Thyroid gland (tissue), 4 donors: ENCODE measurements around the gene TCF7. TPM values are rescaled to one million over a fixed set of nuclear protein-coding genes. Genes with fewer than 3 reads are reported as not detected.

Source experiments
- DNase-seq, 2 donors: peaks; one replicate each; pipeline ENCODE4 v3.0.0-alpha.2; 2019
- H3K27ac ChIP-seq, 3 donors: fragments of 200-600 bp; sonication (generic); 1 replicate in 2 of 3; 2 replicates in 1 of 3; pipeline ENCODE4 v1.5.1; 2016 to 2019; ENCODE audit warnings: mild to moderate bottlenecking in 1 of 3, moderate library complexity in 1 of 3
- H3K27me3 ChIP-seq: fragments of 200-600 bp; sonication (generic); one replicate; pipeline ENCODE4 v1.5.1; 2019
- H3K36me3 ChIP-seq, 2 donors: fragments of 200-600 bp; sonication (generic); one replicate each; pipeline ENCODE4 v1.5.1; 2016 to 2019
- H3K4me1 ChIP-seq, 2 donors: fragments of 200-600 bp; sonication (generic); one replicate each; pipeline ENCODE4 v1.5.1; 2017 to 2019
- H3K4me3 ChIP-seq, 3 donors: fragments of 200-600 bp; sonication (generic); replicated peaks in 1 of 3; 1 replicate in 2 of 3; 2 replicates in 1 of 3; pipeline ENCODE4 v1.5.1; 2016; ENCODE audit warnings: mild to moderate bottlenecking in 1 of 3
- H3K9me3 ChIP-seq: fragments of 200-600 bp; sonication (generic); one replicate; pipeline ENCODE4 v1.5.1; 2017
- CTCF ChIP-seq, 6 experiments: fragments of 200-600 bp in 3 of 6; fragments of 450-650 bp in 3 of 6; sonication (generic) in 3 of 6; IDR thresholded peaks; one replicate each; pipeline ENCODE4 v1.5.1; 2016 to 2019; ENCODE audit warnings: antibody characterized with exemption in 6 of 6, mild to moderate bottlenecking in 2 of 6, inconsistent platforms in 1 of 6, moderate library complexity in 1 of 6
- POLR2A ChIP-seq, 2 donors: fragments of 450-650 bp; IDR thresholded peaks; one replicate each; pipeline ENCODE4 v1.6.1; 2017; ENCODE audit warnings: antibody characterized with exemption in 2 of 2, mild to moderate bottlenecking in 2 of 2, moderate library complexity in 1 of 2
- WGBS, 2 donors: methylation state at CpG; one replicate each; pipeline ENCODE4 v1.1.5; 2017; 5-methylcytosine and 5-hydroxymethylcytosine counted together
- intact Hi-C: fragments of 100-400 bp; cut with DNase I; formaldehyde crosslinking; loops from one replicate; pipeline ENCODE4 v1.15.1; 2023
- total RNA-seq, 4 donors: library from RNA; depleted of rRNA; stranded (reverse); fragments of >200 nt; gene quantifications; one replicate each; pipeline ENCODE4 v1.2.3, GENCODE V29; 2016

The TCF7 gene
- total RNA-seq, 4 donors from 2014 or later: 7.4 to 11.8 (median 8.9) TPM

DNA sequence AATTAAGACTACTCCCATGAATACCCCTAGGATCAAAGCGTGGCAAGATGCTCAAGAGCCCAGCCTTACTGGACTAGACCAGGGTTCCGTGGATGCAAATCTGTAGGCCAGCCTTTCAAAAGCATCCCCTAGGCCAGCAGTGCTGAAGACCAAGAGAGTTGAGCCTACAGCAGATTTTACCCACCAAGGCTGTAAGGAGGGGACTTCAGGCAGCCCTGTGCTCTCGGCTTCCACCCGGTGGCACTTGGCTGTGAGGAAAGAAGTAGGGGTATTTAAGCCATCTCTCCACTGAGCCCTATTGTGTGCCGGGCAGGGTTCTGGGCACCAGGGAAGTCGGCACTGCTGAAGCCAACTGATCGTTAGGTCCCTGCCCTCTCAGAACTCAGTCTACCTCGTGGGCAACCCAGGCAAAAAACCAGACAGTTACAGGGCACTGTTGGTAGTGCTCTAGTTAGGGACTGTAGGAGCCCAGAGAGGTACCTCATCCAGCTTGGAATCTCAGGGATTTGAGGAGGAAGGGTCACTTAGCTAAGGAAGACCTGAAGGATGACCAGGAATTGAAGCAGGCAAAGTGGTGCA lies 25.5 kb downstream of the TCF7 start:
- TF ChIP-seq POLR2A (IDR thresholded peaks at IDR 0.05) (no peak), CTCF (IDR thresholded peaks at IDR 0.05) (no peak)
- no peaks in the 10 kb centered on the region for H3K27me3 ChIP-seq
- WGBS, 2 donors: 87 to 97% methylated on average over 3 to 8 of the region's 8 CpGs
- H3K4me1 ChIP-seq: no peaks in the 10 kb centered on the region
- no peak overlapping the region for H3K27ac ChIP-seq
- intact Hi-C loops: loop anchor here (5.0 kb wide), 1 partner anchor 98 kb away; no protein-coding TSS in a partner anchor
- peaks cover 5 to 21% of the 10 kb centered on the region in 2 donors for H3K36me3 ChIP-seq
- H3K9me3 ChIP-seq: no peaks in the 10 kb centered on the region
- peak; percentile 0 to 1 for DNase-seq
- H3K4me3 ChIP-seq: no peak overlapping the region

GRCh38 chr5:134140530-134141201 lies 26.2 kb downstream of the TCF7 start:
- peak; percentile 75 to 77 for DNase-seq
- WGBS, 2 donors: 37 to 43% methylated on average over 6 to 8 of the region's 8 CpGs
- TF ChIP-seq CTCF (IDR thresholded peaks at IDR 0.05) (peak; percentile 47 to 79 (median 70)), POLR2A (IDR thresholded peaks at IDR 0.05) (no peak)
- Histone ChIP-seq H3K4me3 (no peak overlapping the region), H3K27me3 (no peaks in the 10 kb centered on the region), H3K9me3 (no peaks in the 10 kb centered on the region), H3K27ac (no peak overlapping the region), H3K4me1 (no peaks in the 10 kb centered on the region), H3K36me3 (peaks cover 8 to 23% of the 10 kb centered on the region in 2 donors)
- intact Hi-C loops: loop anchor here (5.0 kb wide), 1 partner anchor 98 kb away; no protein-coding TSS in a partner anchor

DNA sequence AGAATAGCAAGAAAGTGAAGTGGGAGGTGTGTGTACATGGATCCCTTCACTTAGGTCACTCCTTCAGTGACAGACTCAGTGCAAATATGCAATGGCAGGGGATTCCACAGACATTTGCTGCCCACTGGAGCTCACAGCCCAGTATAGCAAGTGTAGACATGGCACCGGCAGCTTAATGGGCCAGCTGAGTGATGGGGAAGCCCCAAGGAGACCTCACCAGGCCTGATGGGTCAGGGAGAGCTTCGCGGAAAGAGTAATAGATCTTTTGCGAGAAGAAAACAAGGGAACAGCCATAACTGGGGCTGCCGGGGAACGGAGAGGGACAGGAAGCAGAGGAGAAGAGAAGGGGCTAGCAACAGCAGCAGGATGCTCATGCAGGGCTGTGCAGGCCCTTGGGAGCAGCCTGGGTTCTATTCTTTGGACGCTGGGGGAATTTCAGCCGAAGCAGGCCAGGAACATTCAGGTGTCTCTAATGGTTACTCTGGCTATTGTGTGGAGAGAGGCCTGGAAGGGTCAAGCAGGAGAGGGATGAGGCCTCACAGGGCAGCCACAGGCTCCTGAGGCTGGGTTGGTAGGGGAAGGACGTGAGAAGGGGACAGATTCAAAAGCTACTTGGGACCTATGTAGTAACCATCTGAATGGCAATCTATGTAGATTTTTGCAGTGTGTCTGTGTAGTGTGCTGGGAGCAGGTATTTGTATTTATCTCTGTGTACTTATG lies 27.0 kb downstream of the TCF7 start:
- Histone ChIP-seq H3K4me1 (no peaks in the 10 kb centered on the region), H3K36me3 (peaks cover 9 to 26% of the 10 kb centered on the region in 2 donors), H3K27ac (no peak overlapping the region)

DNA sequence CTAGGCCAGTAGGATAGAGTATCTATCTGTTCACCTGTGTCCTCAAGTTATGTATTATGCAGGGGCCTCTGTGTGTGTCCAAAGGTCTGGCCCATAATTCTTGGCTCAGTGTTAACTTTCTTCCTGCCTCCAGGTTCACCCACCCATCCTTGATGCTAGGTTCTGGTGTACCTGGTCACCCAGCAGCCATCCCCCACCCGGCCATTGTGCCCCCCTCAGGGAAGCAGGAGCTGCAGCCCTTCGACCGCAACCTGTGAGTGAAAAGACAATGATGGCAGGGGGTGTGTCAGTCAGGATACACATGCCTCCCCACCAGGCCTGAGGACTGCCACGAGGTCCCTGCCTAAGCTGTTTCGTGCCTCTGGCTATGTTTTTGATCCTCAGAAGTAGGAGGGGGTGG lies 27.6 kb downstream of the TCF7 start:
- peaks cover 9 to 26% of the 10 kb centered on the region in 2 donors for H3K36me3 ChIP-seq
- WGBS, 2 donors: 79 to 91% methylated on average over 5 of the region's 5 CpGs
- H3K4me1 ChIP-seq: no peaks in the 10 kb centered on the region
- intact Hi-C loops: loop anchor here (5.0 kb wide), 1 partner anchor 100 kb away; no protein-coding TSS in a partner anchor
- DNase-seq: no peak
- no peak for TF ChIP-seq CTCF (IDR thresholded peaks at IDR 0.05)
- TF ChIP-seq POLR2A (IDR thresholded peaks at IDR 0.05): no peak
- H3K4me3 ChIP-seq: no peak overlapping the region
- no peaks in the 10 kb centered on the region for H3K27me3 ChIP-seq
- H3K9me3 ChIP-seq: no peaks in the 10 kb centered on the region
- no peak overlapping the region for H3K27ac ChIP-seq

More for the DNA sequence above, 27.0 kb downstream of the TCF7 start:
- DNase-seq: no peak
- no peaks in the 10 kb centered on the region for H3K27me3 ChIP-seq
- 84 to 86% methylated on average over 9 of the region's 9 CpGs for WGBS, 2 donors
- no peak for TF ChIP-seq CTCF (IDR thresholded peaks at IDR 0.05)
- no peak for TF ChIP-seq POLR2A (IDR thresholded peaks at IDR 0.05)
- no peaks in the 10 kb centered on the region for H3K9me3 ChIP-seq
- intact Hi-C loops: loop anchor here (5.0 kb wide), 1 partner anchor 99 kb away; no protein-coding TSS in a partner anchor
- H3K4me3 ChIP-seq: no peak overlapping the region
